ENCODE results near the gene AGER. TPM values are rescaled to one million over a fixed set of nuclear protein-coding genes. Genes with fewer than 3 reads are reported as not detected.

The AGER gene
- total and polyA plus RNA-seq, 9 of the 15 experiments (the other 6 are each of a cell fraction or from before 2014, with no cell fraction given) = 1.2 to 11.5 (median 4.1) TPM

DNA sequence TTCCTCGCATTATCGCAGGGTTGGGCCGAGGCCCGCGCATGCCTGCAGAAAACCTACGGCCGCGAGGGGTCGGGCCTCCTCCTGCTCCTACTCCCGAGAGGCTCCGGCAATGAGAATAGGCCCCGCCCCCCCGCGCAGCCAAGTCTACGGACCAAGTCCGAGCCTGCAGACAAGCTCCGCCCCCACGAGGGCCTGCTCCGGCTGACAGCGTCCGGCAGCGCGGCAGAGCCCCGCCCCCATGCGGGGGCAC lies 11.5 kb upstream of the AGER start (continued):
- TF ChIP-seq RNF2 (IDR thresholded peaks at IDR 0.05) (0 out of 2 replicates have a peak, but pooled peaks have one; percentile 51), ZNF143 (CRISPR knock-in tag; IDR thresholded peaks at IDR 0.05) (no peak), MEIS2 (IDR thresholded peaks at IDR 0.05; ENCODE audit: partially characterized antibody) (peak; percentile 92), ATF7 (IDR thresholded peaks at IDR 0.05) (peak; percentile 84), HNRNPLL (IDR thresholded peaks at IDR 0.05; ENCODE audit: low read depth, low read length, poor library complexity, severe bottlenecking) (peak; percentile 63), RFX5 (IDR thresholded peaks at IDR 0.05; ENCODE audit: low read depth, low read length) (0 out of 2 replicates have a peak, but pooled peaks have one; percentile 17), EGR1 (conservative IDR thresholded peaks at IDR 0.05) (peak; percentile 99), SETDB1 (IDR thresholded peaks at IDR 0.05; ENCODE audit: low read length) (peak; percentile 99), ZNF766 (CRISPR knock-in tag; conservative IDR thresholded peaks at IDR 0.05) (no peak), ZKSCAN8 (CRISPR knock-in tag; IDR thresholded peaks at IDR 0.05) (no peak), U2AF1 (optimal IDR thresholded peaks at IDR 0.05; ENCODE audit: low read depth, low read length) (no peak), FOXM1 (IDR thresholded peaks at IDR 0.05; ENCODE audit: low read depth) (no peak), FOXM1 (CRISPR knock-in tag; IDR thresholded peaks at IDR 0.05; ENCODE audit: low read depth) (0 out of 2 replicates have a peak, but pooled peaks have one; percentile 77), HMGN3 (IDR thresholded peaks at IDR 0.05; ENCODE audit: borderline replicate concordance, extremely low read depth, insufficient read length, low read depth, low read length) (peak; percentile 99), KDM4B (IDR thresholded peaks at IDR 0.05; ENCODE audit: borderline replicate concordance in 2 of 2, low read depth in 1 of 2) (0 out of 4 replicates have a peak, but pooled peaks of 1 of the 2 experiments have one; percentile 65), BHLHE40 (IDR thresholded peaks at IDR 0.05; ENCODE audit: low read length) (peak; percentile 80; the same call in 1 of the 2 replicates), SMC3 (conservative IDR thresholded peaks at IDR 0.05; ENCODE audit: insufficient read depth, low read depth, low read length) (peak; percentile 43; the same call in 1 of the 2 replicates)
- TF ChIP-seq, protein P1, sequence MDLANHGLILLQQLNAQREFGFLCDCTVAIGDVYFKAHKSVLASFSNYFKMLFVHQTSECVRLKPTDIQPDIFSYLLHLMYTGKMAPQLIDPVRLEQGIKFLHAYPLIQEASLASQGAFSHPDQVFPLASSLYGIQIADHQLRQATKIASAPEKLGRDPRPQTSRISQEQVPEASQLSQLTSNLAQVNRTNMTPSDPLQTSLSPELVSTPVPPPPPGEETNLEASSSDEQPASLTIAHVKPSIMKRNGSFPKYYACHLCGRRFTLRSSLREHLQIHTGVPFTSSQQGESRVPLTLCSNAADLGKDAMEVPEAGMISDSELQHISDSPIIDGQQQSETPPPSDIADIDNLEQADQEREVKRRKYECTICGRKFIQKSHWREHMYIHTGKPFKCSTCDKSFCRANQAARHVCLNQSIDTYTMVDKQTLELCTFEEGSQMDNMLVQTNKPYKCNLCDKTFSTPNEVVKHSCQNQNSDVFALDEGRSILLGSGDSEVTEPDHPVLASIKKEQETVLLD (IDR thresholded peaks at IDR 0.05) = peak; percentile 40; the same call in 1 of the 2 replicates
- TF ChIP-seq, protein P2, sequence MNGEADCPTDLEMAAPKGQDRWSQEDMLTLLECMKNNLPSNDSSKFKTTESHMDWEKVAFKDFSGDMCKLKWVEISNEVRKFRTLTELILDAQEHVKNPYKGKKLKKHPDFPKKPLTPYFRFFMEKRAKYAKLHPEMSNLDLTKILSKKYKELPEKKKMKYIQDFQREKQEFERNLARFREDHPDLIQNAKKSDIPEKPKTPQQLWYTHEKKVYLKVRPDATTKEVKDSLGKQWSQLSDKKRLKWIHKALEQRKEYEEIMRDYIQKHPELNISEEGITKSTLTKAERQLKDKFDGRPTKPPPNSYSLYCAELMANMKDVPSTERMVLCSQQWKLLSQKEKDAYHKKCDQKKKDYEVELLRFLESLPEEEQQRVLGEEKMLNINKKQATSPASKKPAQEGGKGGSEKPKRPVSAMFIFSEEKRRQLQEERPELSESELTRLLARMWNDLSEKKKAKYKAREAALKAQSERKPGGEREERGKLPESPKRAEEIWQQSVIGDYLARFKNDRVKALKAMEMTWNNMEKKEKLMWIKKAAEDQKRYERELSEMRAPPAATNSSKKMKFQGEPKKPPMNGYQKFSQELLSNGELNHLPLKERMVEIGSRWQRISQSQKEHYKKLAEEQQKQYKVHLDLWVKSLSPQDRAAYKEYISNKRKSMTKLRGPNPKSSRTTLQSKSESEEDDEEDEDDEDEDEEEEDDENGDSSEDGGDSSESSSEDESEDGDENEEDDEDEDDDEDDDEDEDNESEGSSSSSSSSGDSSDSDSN (IDR thresholded peaks at IDR 0.05; ENCODE audit: borderline replicate concordance in 1 of 2, low read depth in 2 of 2, low read length in 2 of 2) = peak in 1 of 2 experiments; percentile 58; a peak in 1 of 4 replicates
